Esophagus (tissue), 2 donors: ENCODE measurements around the gene IL17C. TPM values are rescaled to one million over a fixed set of nuclear protein-coding genes. Genes with fewer than 3 reads are reported as not detected.

Experiments
- H3K27ac ChIP-seq, 2 donors: one replicate each; pipeline ENCODE4 v1.5.1; 2013; ENCODE audit warnings: low read depth in 2 of 2, mild to moderate bottlenecking in 2 of 2, inconsistent platforms in 1 of 2, low read length in 1 of 2, moderate library complexity in 1 of 2
- H3K27me3 ChIP-seq, 2 donors: one replicate each; pipeline ENCODE4 v1.6.1; 2013; ENCODE audit warnings: low read length in 2 of 2, control low read depth in 1 of 2, mild to moderate bottlenecking in 1 of 2; ENCODE audit not compliant: insufficient read depth in 2 of 2, control insufficient read depth in 1 of 2
- H3K36me3 ChIP-seq, 2 donors: one replicate each; pipeline ENCODE4 v1.6.1; 2013; ENCODE audit warnings: low read length in 1 of 2; ENCODE audit not compliant: control insufficient read depth in 2 of 2, insufficient read depth in 2 of 2
- H3K4me1 ChIP-seq, 2 donors: one replicate each; pipeline ENCODE4 v1.6.1; 2013; ENCODE audit warnings: low read length in 1 of 2; ENCODE audit not compliant: control insufficient read depth in 2 of 2, insufficient read depth in 2 of 2
- H3K4me3 ChIP-seq, 2 donors: one replicate each; pipeline ENCODE4 v1.5.1; 2013; ENCODE audit warnings: low read length in 2 of 2, mild to moderate bottlenecking in 2 of 2, low read depth in 1 of 2, moderate library complexity in 1 of 2
- H3K9me3 ChIP-seq, 2 donors: one replicate each; pipeline ENCODE4 v1.6.1; 2013; ENCODE audit warnings: mild to moderate bottlenecking in 2 of 2, low read depth in 1 of 2, low read length in 1 of 2, moderate library complexity in 1 of 2; ENCODE audit not compliant: control insufficient read depth in 2 of 2, insufficient read depth in 1 of 2
- WGBS, 2 donors: extraction: QIAGEN DNeasy Blood & Tissue Kit; methylation state at CpG; one replicate each; pipeline ENCODE4 v1.1.7; 2013; 5-methylcytosine and 5-hydroxymethylcytosine counted together
- polyA plus RNA-seq, 2 donors: library from polyadenylated mRNA; stranded (reverse); fragments of 200-250 nt; gene quantifications; one replicate each; pipeline ENCODE4 v1.2.3, GENCODE V29; 2013
- donor health status: healthy with polysubstance abuse.
- donor health status: Bipolar disorder and iron deficiency.

The IL17C gene
- polyA plus RNA-seq, 2 donors: 0.07 to 0.59 TPM

DNA sequence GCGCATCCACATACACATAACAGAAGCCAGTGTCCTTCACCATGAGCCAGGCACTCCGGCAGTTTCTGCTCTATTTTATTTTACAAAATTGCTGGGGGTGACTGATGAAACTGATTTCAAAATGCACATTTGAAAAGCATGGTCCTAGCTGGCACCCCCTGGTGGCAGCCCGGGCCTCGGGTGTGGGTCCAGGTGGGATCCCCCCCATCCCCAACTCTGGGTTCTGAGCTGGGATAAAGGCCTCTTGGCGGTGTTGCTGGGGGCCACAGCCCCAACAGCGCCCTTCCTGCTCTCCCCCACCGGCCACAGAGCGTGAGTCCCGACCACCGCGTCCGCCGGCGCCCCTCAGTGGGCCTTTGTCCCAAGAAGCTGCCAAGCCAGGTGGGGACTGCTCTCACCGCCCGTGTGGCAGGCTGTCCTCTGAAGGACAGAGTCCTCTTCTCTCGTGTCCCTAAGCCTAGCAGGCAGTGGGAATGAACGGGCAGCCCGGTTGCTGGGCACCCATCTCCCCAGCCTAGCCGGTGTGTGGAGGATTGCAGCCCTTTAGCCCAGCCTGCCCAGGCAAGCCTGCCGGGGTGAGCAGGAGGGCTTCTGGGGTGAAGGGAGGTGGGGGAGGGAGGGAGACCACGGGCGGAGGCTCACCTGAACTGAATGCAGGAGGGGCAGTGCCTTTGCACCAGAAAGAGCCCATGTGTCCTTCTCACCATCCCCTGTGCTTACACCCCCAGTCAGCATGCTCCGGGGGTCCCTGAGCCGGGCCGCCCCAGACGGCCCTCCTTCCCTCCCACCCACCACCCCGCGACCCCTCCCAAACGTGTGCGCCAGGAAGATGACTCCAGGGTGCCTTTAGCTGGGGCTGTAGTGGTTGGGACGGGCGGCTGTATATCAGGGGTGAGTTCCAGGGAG lies 47.0 kb downstream of the IL17C start:
- Histone ChIP-seq H3K4me3 (peak overlapping the region; percentile 54 to 57), H3K27me3 (peaks cover 0 to 6% of the 10 kb centered on the region in 2 donors), H3K27ac (no peak overlapping the region), H3K36me3 (no peaks in the 10 kb centered on the region), H3K4me1 (peaks cover 0 to 10% of the 10 kb centered on the region in 2 donors), H3K9me3 (no peaks in the 10 kb centered on the region)
- 5 to 6% methylated on average over 29 to 33 of the region's 33 CpGs for WGBS, 2 donors

DNA sequence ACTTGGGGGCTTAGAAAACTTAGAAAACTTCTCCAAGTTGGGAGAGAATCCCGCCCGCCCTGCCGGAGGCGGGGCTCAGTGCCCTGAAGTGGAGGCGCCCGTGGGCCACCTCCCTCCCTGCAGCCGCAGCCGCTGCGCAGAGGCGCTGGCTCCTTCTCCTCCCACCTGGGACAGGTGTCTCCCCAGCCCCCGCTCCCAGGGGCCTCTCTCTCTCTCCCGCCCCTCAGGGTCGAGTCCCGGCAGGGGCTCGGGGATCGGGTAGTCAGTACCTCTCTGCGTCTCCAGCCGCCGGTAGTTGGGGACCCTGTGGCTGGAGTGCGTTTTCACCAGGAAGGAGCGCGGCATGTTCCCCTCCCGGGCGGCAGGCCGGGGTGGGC lies 47.7 kb downstream of the IL17C start:
- peaks cover 0 to 7% of the 10 kb centered on the region in 2 donors for H3K27me3 ChIP-seq
- H3K9me3 ChIP-seq: no peaks in the 10 kb centered on the region
- H3K36me3 ChIP-seq: no peaks in the 10 kb centered on the region
- peak overlapping the region; percentile 54 to 57 for H3K4me3 ChIP-seq
- peak overlapping the region in 1 of 2 donors; percentile 38 for H3K27ac ChIP-seq
- H3K4me1 ChIP-seq: peaks cover 0 to 10% of the 10 kb centered on the region in 2 donors
- WGBS, 2 donors: 0 to 1% methylated on average over 21 to 25 of the region's 25 CpGs

DNA sequence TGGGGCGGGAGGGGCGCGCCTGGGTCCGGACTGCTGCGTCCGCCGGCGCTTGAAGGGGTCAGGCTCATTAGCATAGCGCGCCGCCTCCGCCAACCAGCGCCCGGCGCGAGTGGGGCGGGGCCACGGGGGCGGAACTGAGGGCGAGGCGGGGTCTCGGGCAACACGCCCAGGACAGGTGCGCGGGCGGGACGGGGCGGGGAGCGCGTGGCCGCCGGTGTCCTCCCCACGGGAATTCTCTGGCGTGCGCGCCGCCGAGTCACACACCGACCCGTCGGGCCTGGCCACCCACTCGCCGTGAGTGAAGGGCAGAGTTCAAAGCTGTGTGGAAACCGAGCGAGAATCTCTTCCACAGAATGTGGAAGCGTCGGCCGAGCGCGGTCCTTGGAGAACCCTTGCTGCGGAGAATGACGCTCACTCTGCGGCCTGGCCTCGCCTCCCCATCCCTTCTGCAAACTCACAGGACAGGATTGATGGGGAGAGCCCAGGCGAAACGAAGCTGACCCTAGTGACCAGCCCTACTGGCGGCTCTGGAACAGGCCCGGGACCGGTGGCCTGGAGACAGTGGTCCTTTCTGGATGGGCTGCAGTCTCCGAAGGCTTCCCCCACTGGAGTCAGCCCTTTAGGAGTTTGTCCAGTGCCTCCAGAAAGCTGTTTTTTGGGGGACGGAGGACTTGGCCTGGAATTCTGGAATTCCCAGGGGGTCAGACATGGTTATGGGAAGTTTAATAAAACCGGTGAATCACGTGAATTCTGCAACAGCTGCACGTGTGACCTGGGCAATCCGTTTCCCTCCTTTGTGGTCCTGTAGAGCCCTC lies 48.3 kb downstream of the IL17C start, which contains the start of gene SNAI3:
Gene SNAI3 (minus strand): TSS at position 69 of the 815 bp plus-strand sequence. CDS start 101 bp downstream, outside the sequence.
- Histone ChIP-seq H3K4me3 (peak within 1 kb of the TSS; percentile 54 to 57), H3K9me3 (no peaks in the 10 kb centered on the region), H3K4me1 (peaks cover 0 to 10% of the 10 kb centered on the region in 2 donors), H3K27me3 (peaks cover 0 to 7% of the 10 kb centered on the region in 2 donors), H3K27ac (peak within 1 kb of the TSS in 1 of 2 donors; percentile 38), H3K36me3 (no peaks in the 10 kb centered on the region)
- WGBS, 2 donors: 5 to 8% methylated on average over 53 to 65 of the region's 65 CpGs

DNA sequence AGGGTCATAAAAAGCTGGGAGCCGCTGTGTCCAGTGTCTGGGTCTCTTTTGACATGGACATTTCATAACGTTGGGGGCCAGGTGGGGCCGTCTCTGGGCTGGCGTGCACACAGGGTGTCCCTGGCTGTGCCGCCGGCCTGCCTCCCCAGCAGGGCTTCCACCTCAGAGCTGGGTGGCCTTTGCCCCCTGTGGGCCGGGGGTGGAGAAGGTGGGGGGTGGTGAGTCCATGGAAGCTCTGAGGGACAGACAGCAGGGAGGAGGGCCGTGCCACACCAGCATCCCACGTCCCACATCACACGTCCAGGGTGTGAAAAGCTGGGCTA lies 48.8 kb downstream of the IL17C start:
- Histone ChIP-seq H3K9me3 (no peaks in the 10 kb centered on the region), H3K27me3 (peaks cover 0 to 7% of the 10 kb centered on the region in 2 donors), H3K4me1 (peaks cover 0 to 10% of the 10 kb centered on the region in 2 donors), H3K4me3 (no peak overlapping the region), H3K36me3 (no peaks in the 10 kb centered on the region), H3K27ac (no peak overlapping the region)
- WGBS, 2 donors: 49 to 56% methylated on average over 10 of the region's 10 CpGs

- Histone ChIP-seq H3K36me3 (no peaks in the 10 kb centered on the region), H3K27ac (no peak overlapping the region), H3K9me3 (no peaks in the 10 kb centered on the region), H3K27me3 (peaks cover 0 to 7% of the 10 kb centered on the region in 2 donors), H3K4me1 (peaks cover 0 to 10% of the 10 kb centered on the region in 2 donors), H3K4me3 (no peak overlapping the region)
- 55 to 57% methylated on average over 3 of the region's 3 CpGs for WGBS, 2 donors
These were observed 49.3 kb downstream of the IL17C start for GRCh38 chr16:88687676-88688012.

- no peaks in the 10 kb centered on the region for H3K9me3 ChIP-seq
- no peak overlapping the region for H3K27ac ChIP-seq
- H3K27me3 ChIP-seq: peaks cover 0 to 7% of the 10 kb centered on the region in 2 donors
- 29 to 32% methylated on average over 28 of the region's 28 CpGs for whole genome bisulfite sequencing, 2 donors
- no peaks in the 10 kb centered on the region for H3K36me3 ChIP-seq
- H3K4me3 ChIP-seq: no peak overlapping the region
- H3K4me1 ChIP-seq: peaks cover 0 to 10% of the 10 kb centered on the region in 2 donors
These were observed 49.8 kb downstream of the IL17C start for GRCh38 chr16:88688013-88688778.

Other genes starting within 250 kb of the IL17C start
- gene ZFPM1, start 185.3 kb upstream of the IL17C start, polyA plus RNA-seq: 1 to 10 TPM in 1 of 2 donors, under 1 TPM in 1; 0.98 to 2.6 TPM
- gene ZC3H18, start 68.2 kb upstream of the IL17C start, polyA plus RNA-seq: 10 to 100 TPM; 19.1 to 24.5 TPM
- gene CYBA, start 12.5 kb downstream of the IL17C start, polyA plus RNA-seq: 10 to 100 TPM; 58.5 to 67.8 TPM
- 100 to 1,000 TPM in 1 of 2 donors, 10 to 100 TPM in 1; 92.5 to 149 TPM for gene MVD, start 24.5 kb downstream of the IL17C start, polyA plus RNA-seq
- under 1 TPM; 0.24 to 0.28 TPM for gene SNAI3, start 47.9 kb downstream of the IL17C start, polyA plus RNA-seq
- 10 to 100 TPM in 1 of 2 donors, 1 to 10 TPM in 1; 5.2 to 11.7 TPM for gene RNF166, start 67.8 kb downstream of the IL17C start, polyA plus RNA-seq
- gene CTU2, start 67.9 kb downstream of the IL17C start, polyA plus RNA-seq: 10 to 100 TPM; 10.4 to 11.0 TPM
- gene PIEZO1, start 146.6 kb downstream of the IL17C start, polyA plus RNA-seq: 100 to 1,000 TPM; 102 to 172 TPM
- 1 to 10 TPM; 5.8 to 9.9 TPM for gene CDT1, start 165.2 kb downstream of the IL17C start, polyA plus RNA-seq
- 100 to 1,000 TPM; 137 to 223 TPM for gene APRT, start 173.4 kb downstream of the IL17C start, polyA plus RNA-seq
- 10 to 100 TPM; 10.7 to 20.4 TPM for gene GALNS, start 218.4 kb downstream of the IL17C start, polyA plus RNA-seq
- 10 to 100 TPM; 42.8 to 44.1 TPM for gene TRAPPC2L, start 218.6 kb downstream of the IL17C start, polyA plus RNA-seq
- under 1 TPM; 0.04 to 0.14 TPM for gene PABPN1L, start 228.1 kb downstream of the IL17C start, polyA plus RNA-seq